Neural cell (in vitro differentiated cells): ENCODE results near the gene ABCA4. TPM values are rescaled to one million over a fixed set of nuclear protein-coding genes. Genes with fewer than 3 reads are reported as not detected.

Source experiments
- H2AFZ ChIP-seq: fragments of 200-600, 300-800 bp; sonication (generic), shearing (Covaris generic); 2 replicates; pipeline ENCODE4 v1.6.0; 2014; ENCODE audit warnings: low read depth, mild to moderate bottlenecking, antibody characterized with exemption, low read length, moderate library complexity
- H3F3A ChIP-seq: fragments of 200-600 bp; shearing (Covaris generic); 2 replicates; pipeline ENCODE4 v1.6.1; 2016; ENCODE audit warnings: mild to moderate bottlenecking, moderate library complexity, mixed read lengths, antibody characterized with exemption, low read length; ENCODE audit not compliant: insufficient read depth, poor library complexity, severe bottlenecking
- H3K27ac ChIP-seq: fragments of 200-600, 300-800 bp; sonication (generic), shearing (Covaris generic); 2 replicates; pipeline ENCODE4 v1.5.1; 2014; ENCODE audit warnings: mild to moderate bottlenecking, low read length, moderate library complexity
- H3K27me3 ChIP-seq: fragments of 300-800, 200-600 bp; sonication (generic), shearing (Covaris generic); 2 replicates; pipeline ENCODE4 v1.6.0; 2014; ENCODE audit warnings: mild to moderate bottlenecking, low read depth, low read length, moderate library complexity; ENCODE audit not compliant: insufficient read depth
- H3K36me3 ChIP-seq: fragments of 300-800, 200-600 bp; sonication (generic), shearing (Covaris generic); 2 replicates; pipeline ENCODE4 v1.5.1; 2014; ENCODE audit warnings: mild to moderate bottlenecking, antibody characterized with exemption, low read length, moderate library complexity; ENCODE audit not compliant: insufficient read depth
- H3K4me2 ChIP-seq: fragments of 300-800, 200-600 bp; sonication (generic), shearing (Covaris generic); 2 replicates; pipeline ENCODE4 v1.6.0; 2014; ENCODE audit warnings: mild to moderate bottlenecking, low read length
- H3K4me3 ChIP-seq: fragments of 300-800, 200-600 bp; sonication (generic), shearing (Covaris generic); 2 replicates; pipeline ENCODE4 v1.5.1; 2014; ENCODE audit warnings: mild to moderate bottlenecking, low read length, moderate library complexity
- H3K79me2 ChIP-seq: fragments of 200-600 bp; shearing (Covaris generic); replicated peaks from 2 replicates; pipeline ENCODE4 v1.6.0; 2014; ENCODE audit warnings: mild to moderate bottlenecking, low read length, moderate library complexity; ENCODE audit not compliant: insufficient read depth
- H3K9ac ChIP-seq: fragments of 300-800, 200-600 bp; sonication (generic), shearing (Covaris generic); 2 replicates; pipeline ENCODE4 v1.6.1; 2016; ENCODE audit warnings: mild to moderate bottlenecking, low read length, mixed read lengths
- H3K9me2 ChIP-seq: fragments of 200-600 bp; shearing (Covaris generic); 2 replicates; pipeline ENCODE4 v1.6.1; 2016; ENCODE audit warnings: mild to moderate bottlenecking, low read length, mixed read lengths; ENCODE audit not compliant: insufficient read depth
- H3K9me3 ChIP-seq: fragments of 200-600, 300-800 bp; sonication (generic), shearing (Covaris generic); 2 replicates; pipeline ENCODE4 v1.6.1; 2016; ENCODE audit warnings: mild to moderate bottlenecking, mixed run types, low read length, moderate library complexity, mixed read lengths
- H4K20me1 ChIP-seq: fragments of 200-600 bp; shearing (Covaris generic); 2 replicates; pipeline ENCODE4 v1.6.1; 2016; ENCODE audit warnings: mild to moderate bottlenecking, mixed run types; ENCODE audit not compliant: insufficient read depth
- CTCF ChIP-seq: fragments of 450-650 bp; IDR thresholded peaks from 2 replicates; pipeline ENCODE4 v1.5.1; 2014; ENCODE audit warnings: antibody characterized with exemption, mild to moderate bottlenecking, moderate library complexity; ENCODE audit not compliant: poor library complexity, severe bottlenecking
- EP300 ChIP-seq: fragments of 450-650 bp; conservative IDR thresholded peaks from 2 replicates; pipeline ENCODE4 v1.6.1; 2014; ENCODE audit warnings: antibody characterized with exemption, mild to moderate bottlenecking, moderate library complexity; ENCODE audit not compliant: poor library complexity, severe bottlenecking
- EZH2 ChIP-seq: fragments of 200-600, 300-800 bp; shearing (Covaris generic), sonication (generic); IDR thresholded peaks from 2 replicates; pipeline ENCODE4 v1.6.1; 2014; ENCODE audit warnings: antibody characterized with exemption, low read length, borderline replicate concordance, mild to moderate bottlenecking; ENCODE audit not compliant: insufficient read depth, poor library complexity, severe bottlenecking
- MXI1 ChIP-seq: fragments of 450-650 bp; conservative IDR thresholded peaks from 2 replicates; pipeline ENCODE4 v1.6.1; 2014; ENCODE audit warnings: antibody characterized with exemption, mild to moderate bottlenecking; ENCODE audit not compliant: poor library complexity, severe bottlenecking
- POLR2AphosphoS5 ChIP-seq: IDR thresholded peaks from 2 replicates; pipeline ENCODE4 v1.6.1; 2012
- RAD21 ChIP-seq: fragments of 450-650 bp; conservative IDR thresholded peaks from 2 replicates; pipeline ENCODE4 v1.6.1; 2014; ENCODE audit warnings: antibody characterized with exemption, mild to moderate bottlenecking, moderate library complexity
- REST ChIP-seq: IDR thresholded peaks from 2 replicates; pipeline ENCODE4 v1.6.1; 2012; ENCODE audit warnings: borderline replicate concordance
- SMC3 ChIP-seq: fragments of 450-650 bp; conservative IDR thresholded peaks from 2 replicates; pipeline ENCODE4 v1.6.1; 2014; ENCODE audit warnings: antibody characterized with exemption, mild to moderate bottlenecking, moderate library complexity; ENCODE audit not compliant: poor library complexity
- TAF1 ChIP-seq: IDR thresholded peaks from 2 replicates; pipeline ENCODE4 v1.6.1; 2012; ENCODE audit warnings: low read depth
- polyA plus RNA-seq: library from polyadenylated mRNA; depleted of rRNA; stranded (reverse); fragments of >200 nt; gene quantifications from 2 replicates; pipeline ENCODE4 v1.2.3, GENCODE V29; 2014

Gene ABCA4
- polyA plus RNA-seq, 1 donor from 2014 or later = not detected

GRCh38 chr1:94156096-94156625 lies 35.2 kb upstream of the ABCA4 start:
- no peak overlapping the region for H3K27ac ChIP-seq
- H3K4me2 ChIP-seq = no peak overlapping the region
- no peak overlapping the region for H2AFZ ChIP-seq
- H3K9ac ChIP-seq = no peak overlapping the region
- H3K9me2 ChIP-seq = no peaks in the 10 kb centered on the region
- no peaks in the 10 kb centered on the region for H3K9me3 ChIP-seq
- no peaks in the 10 kb centered on the region for H3K36me3 ChIP-seq
- no peaks in the 10 kb centered on the region for H3K27me3 ChIP-seq
- TF ChIP-seq RAD21 (no peak), SMC3 (no peak), REST (no peak), POLR2AphosphoS5 (no peak)
- no peaks in the 10 kb centered on the region for H3K79me2 ChIP-seq
- no peaks in the 10 kb centered on the region for H4K20me1 ChIP-seq
- no peaks in the 10 kb centered on the region for H3F3A ChIP-seq
- H3K4me3 ChIP-seq = no peak overlapping the region

- H3K4me2 ChIP-seq = no peak overlapping the region
- no peaks in the 10 kb centered on the region for H3K9me3 ChIP-seq
- no peak overlapping the region for H3K9ac ChIP-seq
- H3K27ac ChIP-seq = no peak overlapping the region
- no peak overlapping the region for H3K4me3 ChIP-seq
- no peaks in the 10 kb centered on the region for H3F3A ChIP-seq
- H3K27me3 ChIP-seq = no peaks in the 10 kb centered on the region
- TF ChIP-seq EP300 (no peak), MXI1 (no peak), SMC3 (no peak), CTCF (no peak), TAF1 (no peak), RAD21 (no peak), EZH2 (no peak), REST (no peak), POLR2AphosphoS5 (no peak)
- H3K9me2 ChIP-seq = no peaks in the 10 kb centered on the region
- H2AFZ ChIP-seq = no peak overlapping the region
- no peaks in the 10 kb centered on the region for H4K20me1 ChIP-seq
- H3K36me3 ChIP-seq = no peaks in the 10 kb centered on the region
- H3K79me2 ChIP-seq = no peaks in the 10 kb centered on the region
Observed at GRCh38 chr1:94154989-94155388, 34.0 kb upstream of the ABCA4 start.
